Measurements from ENCODE around the gene VAMP1.
A peak's percentile ranks its signal among the peaks of the same experiment; 100 is the strongest.
"Not testable (repeated sequence)": the region's sequence is repeated elsewhere in the genome, so short reads cannot be mapped to it uniquely, and the experiment has no call there.

Gene VAMP1, protein sequence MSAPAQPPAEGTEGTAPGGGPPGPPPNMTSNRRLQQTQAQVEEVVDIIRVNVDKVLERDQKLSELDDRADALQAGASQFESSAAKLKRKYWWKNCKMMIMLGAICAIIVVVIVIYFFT

DNA sequence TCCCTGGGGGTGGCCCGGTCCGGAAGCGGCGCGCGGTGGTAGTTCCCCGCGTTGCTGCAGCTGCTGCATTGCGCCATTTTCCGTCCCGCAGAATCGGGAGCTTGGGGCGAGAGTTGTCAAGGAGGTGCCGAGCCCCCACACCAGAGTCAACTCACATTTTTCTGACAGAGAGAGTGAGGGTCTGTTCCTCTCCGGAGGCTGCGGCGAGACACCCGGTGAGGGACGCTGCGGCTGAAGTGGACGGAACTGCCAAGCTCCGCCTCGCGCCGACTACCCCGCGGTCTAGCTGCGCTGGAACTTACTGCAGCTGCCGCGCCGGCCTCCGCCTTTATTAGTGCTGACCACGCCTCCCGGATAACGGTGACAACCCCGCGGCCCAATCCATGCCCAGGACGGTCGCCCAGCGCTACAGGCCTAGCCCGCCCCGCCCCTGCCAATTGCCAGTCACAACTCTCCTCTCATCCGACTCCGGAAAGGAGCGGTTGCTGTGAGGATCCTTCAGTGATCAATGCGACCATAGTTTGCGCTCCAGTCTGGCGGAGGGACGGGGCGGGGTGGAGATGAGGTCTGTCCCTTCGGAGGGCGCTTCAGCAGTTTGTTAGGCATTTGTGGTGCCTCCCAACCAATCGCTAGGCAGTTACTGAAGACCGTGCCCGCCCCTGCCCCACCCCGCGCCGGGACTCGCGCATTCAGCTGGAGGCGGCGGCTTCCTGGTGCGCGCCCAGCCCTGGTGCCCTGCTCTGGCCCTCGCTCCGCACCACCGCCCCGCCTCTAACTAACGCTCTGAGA is at the start of gene VAMP1:
Gene VAMP1, minus strand, starts transcription at position 303 of the 789 bp plus-strand sequence. Its CDS starts 146 bp downstream, at position 157.
- peak; percentile 96 for DNase-seq

DNA sequence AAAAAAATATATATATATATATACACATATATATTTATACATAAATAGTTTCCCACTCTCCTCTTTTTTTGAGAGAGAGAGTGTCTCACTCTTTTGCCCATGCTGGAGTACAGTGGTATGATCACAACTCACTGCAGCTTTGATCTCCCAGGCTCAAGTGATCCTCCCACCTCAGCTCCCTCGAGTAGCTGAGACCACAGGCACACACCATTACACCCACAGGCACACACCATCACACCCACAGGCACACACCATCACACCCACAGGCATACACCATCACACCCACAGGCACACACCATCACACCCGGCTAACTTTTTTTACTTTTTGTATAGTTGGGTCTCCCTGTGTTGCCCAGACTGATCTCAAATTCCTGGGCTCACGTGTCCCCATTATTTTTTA is 49.7 kb upstream of the VAMP1 start:
- DNase-seq, result no peak

DNA sequence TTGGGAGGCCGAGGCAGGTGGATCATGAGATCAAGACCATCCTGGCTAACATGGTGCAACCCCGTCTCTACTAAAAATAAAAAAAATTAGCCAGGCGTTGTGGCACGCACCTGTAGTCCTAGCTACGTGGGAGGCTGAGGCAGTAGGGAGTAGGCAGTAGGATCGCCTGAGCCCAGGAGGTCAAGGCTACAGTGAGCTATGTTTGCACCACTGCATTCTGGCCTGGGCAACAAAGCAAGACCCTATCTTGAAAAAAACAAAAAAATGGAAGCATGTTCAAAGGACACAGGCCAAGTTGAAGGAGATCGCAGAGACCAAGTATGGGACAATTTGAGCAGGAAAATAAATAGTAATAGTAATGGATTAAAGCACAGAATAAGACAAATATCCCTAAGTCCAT is 37.6 kb upstream of the VAMP1 start:
- DNase-seq, result no peak

DNA sequence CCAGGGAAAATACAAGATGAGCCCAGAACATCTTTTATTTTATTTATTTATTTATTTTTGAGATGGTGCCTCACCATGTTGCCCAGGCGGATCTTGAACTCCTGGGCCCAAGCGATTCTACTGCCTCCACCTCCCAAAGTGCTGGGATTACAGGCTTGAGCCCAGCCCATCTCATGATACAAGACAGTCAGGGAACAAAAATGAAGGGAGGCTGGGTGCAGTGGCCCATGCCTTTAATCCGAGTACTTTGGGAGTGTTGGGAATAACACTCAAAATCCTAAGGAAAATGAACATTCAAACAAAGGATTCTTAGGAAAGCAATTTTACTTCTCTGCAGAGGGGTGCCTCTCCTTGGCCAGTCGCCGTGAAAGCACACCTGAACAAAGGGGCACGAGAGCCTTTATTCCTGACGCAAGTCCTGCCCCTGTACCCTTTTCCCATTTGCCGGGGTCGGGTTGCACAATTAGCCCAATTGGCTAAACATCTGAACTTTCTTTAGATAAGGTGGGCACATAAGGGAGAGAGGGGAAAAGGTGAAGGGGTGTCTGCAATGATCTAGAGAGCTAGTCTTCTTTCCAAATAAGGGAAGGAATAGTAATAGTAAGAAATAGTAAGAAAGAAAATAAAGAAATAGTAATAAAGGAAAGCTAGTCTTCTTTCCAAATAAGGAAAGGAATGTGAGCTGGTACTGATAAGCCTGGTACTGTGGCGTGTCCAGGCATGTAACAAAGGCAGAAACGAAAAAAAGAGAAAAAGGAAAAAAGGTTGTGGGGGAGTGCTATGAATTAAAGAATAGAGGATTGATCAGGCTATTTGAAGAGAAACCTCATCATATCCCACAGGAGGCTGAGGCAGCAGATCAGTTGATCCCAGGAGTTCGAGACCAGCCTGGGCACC is 36.9 kb upstream of the VAMP1 start:
- DNase-seq, result no peak

DNA sequence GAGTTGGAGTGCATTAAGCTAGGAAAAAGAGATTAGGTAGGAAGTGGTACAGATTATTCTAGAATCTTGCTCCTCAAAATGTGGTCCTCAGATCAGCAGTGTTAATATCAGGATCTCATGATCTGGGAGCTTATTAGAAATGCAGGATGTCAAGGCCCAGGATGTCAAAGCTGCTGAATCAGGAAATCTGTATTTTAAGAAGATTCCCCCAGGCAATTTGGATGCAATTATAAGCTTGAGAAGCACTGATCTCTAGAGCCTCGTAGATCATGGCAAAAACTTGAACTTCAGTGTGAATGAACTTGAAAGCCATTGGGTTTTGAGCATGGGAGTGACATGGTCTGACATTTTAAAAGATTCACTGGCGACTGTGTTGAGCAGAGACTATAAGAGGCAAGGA is 30.0 kb upstream of the VAMP1 start:
- DNase-seq, result no peak

DNA sequence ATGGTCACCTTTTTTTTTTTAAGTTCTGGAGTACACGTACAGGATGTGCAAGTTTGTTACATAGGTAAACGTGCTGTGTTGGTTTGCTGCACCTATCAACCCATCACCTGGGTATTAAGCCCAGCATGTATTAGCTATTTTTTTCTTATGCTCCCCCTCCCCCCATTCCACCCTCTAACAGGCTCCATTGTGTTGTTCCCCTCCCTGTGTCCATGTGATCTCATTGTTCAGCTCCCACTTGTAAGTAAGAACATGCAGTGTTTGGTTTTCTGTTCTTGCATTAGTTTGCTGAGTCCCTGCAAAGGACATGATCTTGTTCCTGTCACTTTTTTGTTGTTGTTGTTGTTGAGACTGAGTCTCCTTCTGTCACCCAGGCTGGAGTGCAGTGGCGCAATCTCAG is 26.8 kb upstream of the VAMP1 start:
- not testable (repeated sequence) for DNase-seq

DNA sequence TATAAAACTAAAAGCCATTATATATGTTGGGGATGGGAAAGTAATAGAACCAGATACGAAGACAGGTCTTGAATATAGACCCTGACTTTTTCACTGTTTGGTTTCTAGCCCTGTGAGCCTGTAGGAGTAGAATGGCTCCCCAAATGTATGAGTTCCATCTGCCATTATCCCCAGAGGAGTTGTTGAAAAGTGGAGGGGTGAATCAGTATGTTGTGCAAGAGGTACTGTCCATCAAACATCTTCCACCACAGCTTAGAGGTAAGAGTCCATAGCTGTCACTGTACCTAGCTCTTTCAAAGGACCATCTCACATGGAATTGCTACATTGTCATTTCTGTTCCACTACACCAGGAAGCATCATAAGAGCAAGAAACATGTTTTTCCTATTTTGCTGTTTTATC is 24.5 kb upstream of the VAMP1 start:
- no peak for DNase-seq

DNA sequence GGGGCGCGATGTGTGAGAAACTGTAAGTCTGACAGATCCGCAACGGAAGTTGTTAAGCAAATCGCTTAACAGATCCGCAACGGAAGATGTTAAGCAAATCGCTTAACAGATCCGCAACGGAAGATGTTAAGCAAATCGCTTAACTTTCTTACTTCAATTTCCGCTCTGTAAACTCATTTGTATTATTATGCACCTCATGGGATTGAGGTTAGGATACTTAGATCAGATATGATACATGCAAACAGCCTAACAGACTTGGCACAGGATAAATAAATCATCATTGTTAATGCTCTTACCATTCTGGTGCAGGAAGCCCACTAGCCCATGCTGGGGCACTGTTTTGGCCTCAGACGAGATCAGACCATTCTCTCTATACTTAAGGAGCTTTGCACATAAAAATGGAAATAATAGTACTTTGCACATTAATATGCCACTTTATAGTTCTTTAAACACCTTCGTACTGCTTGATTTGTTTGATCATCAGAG is 23.8 kb upstream of the VAMP1 start:
- DNase-seq, result no peak

DNA sequence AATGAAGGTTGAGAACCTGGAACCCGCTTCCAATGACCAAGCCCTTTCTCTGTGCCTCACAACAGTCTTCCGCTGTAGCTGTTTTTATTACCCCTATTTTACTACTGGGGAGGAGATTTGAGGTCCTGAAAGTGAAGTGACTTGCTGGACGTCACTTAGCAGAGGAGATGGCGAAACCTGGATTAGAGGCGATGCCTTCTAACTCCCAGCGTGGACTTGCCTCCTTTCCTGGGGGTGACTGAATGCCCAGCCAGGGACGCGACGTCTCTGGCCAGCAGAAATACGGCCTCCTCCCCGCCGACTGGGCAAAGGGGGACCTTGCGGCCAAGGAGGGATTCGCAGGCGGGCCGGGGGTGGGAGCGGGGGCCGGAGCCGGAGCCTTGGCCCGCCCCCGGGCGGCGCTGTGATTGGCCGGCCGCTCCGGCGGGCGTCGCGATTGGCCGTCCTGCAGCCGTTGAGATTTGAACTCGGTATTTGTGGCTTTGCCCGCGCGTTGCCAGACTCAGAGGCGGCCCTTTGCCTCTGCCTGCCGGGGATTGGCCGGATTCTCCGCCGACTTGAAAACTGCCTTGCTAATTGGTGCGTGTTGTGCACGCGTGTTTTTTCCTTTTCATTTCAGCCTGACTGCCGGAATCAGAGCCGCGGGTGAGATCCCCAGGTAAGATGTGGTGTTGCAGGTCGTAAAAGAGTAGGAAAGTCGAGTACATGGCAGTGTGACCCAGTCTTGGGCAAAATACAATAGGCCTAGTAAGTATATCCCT is 23.2 kb upstream of the VAMP1 start, which contains the start of gene NCAPD2:
Gene NCAPD2, plus strand, starts transcription at position 606 of the 761 bp plus-strand sequence. CDS start 997 bp downstream, outside the sequence.
- peak; percentile 92 for DNase-seq

DNA sequence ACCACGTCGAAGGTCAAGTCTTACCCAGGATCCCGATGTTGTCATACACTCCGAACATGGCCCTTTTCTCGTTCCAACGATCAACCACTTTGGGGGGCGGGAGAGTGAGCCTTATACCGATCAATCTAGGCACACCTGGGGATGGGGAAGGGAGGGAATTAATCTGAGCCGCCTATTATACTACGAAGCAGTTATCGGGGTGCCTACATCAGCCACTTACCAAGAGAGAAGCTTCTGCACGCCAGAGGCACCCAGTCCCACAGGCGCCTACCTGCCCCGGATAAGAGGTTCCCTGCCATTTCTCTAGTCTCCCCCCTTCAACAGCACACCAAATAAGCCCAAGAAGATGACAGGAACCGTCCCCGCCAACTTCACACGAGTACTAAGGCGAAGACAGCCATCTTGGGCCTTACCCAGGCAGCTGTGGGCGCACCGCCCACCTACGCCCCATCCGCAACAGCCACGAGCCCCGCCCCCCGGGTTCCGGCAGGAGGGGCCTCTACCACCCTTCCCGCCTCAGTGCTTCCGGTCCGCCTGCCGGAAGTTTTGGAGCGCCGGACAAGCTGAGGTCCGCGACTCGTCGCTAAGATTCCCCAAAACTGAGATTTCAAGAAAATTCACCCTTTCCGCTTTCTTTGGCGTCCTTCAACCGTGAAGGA is 22.5 kb upstream of the VAMP1 start, which contains the start of gene MRPL51:
Gene MRPL51, minus strand, starts transcription at position 425 of the 659 bp plus-strand sequence. Its CDS starts 126 bp downstream, at position 299.
- peak; percentile 93 for DNase-seq

DNA sequence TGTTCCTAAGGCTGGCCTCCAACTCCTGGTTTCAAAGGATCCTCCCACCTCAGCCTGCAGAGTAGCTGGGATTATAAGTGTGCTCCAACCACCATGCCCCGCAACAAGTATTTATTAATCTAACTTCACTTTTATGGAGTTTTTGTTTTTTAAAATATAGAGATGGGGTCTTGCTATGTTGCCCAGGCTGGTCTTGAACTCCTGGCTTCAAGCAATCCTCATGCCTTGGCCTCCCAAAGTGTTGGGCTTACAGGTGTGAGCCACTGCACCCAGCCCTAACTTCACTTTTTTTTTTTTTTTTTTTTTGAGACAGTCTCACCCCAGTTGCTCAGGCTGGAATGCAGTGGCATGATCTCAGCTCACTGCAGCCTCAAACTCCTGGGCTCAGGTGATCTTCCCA is 20.2 kb upstream of the VAMP1 start:
- DNase-seq, result not testable (repeated sequence)

DNA sequence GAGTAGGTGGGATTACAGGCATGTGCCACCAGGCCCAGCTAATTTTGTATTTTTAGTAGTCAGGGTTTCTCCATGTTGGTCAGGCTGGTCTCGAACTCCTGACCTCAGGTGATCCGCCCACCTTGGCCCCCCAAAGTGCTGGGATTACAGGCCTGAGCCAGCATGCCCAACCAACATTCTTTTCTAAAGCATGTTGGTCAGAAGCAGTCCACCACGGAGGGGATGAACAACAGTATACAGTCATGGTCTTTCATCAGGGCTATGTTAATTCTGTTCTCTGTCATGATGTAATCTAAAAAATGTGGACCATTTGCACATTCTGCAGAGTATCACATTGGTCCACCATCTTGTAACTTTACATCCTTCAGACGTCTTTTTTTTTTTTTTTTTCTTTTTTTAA is 19.0 kb upstream of the VAMP1 start:
- DNase-seq, result no peak

DNA sequence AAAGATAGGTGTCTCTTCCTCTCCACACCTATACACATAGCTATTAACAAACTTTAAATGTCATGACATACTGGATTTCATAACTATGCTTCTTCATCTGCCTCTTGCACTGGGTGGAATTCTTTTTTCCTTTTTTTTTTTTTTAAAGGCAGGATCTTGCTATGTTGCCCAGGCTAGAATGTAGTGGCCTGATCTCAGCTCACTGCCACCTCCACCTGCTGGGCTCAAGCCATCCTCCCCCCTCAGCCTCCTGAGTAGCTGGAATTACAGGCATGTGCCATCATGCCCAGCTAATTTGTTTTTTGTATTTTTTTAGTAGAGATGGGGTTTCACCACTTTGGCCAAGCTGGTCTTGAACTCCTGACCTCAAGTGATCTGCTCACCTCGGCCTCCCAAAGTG is 17.8 kb upstream of the VAMP1 start:
- DNase-seq, result no peak

DNA sequence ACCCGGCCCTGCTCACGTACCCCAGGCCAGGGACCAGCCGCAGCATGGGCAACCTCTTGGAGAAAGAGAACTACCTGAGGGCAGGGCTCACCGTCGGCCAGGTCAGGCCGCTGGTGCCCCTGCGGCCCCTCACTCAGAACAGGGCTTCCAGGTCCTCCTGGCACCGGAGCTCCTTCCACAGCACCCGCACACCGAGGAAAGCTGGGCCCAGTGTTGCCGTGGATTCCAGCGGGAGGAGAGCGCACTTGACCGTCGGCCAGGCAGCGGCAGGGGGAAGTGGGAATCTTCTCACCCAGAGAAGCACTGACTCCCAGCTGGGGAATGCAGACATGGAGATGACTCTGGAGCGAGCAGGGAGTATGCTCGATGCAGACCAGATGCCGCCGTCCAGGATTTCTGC is 7.9 kb upstream of the VAMP1 start:
- DNase-seq, result no peak

DNA sequence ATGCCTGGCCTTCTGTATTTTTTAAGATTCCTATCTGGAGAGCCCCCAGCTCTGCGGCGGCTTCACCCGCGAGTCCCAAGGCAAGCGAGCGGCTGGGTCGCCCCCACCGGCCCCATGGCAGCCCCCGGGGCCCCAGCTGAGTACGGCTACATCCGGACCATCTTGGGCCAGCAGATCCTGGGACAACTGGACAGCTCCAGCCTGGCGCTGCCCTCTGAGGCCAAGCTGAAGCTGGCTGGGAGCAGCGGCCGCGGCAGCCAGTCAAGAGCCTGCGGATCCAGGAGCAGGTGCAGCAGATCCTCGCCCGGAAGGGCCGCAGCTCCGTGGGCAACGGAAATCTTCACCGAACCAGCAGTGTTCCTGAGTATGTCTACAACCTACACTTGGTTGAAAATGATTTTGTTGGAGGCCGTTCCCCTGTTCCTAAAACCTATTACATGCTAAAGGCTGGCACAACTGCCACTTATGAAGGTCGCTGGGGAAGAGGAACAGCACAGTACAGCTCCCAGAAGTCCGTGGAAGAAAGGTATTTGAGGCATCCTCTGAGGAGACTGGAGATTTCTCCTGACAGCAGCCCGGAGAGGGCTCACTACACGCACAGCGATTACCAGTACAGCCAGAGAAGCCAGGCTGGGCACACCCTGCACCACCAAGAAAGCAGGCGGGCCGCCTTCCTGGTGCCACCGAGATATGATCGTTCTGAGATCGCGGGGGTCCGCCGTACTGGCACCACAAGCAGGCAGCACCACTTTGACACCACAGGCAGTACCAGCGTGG is 7.3 kb upstream of the VAMP1 start:
- DNase-seq, result not testable (repeated sequence)

DNA sequence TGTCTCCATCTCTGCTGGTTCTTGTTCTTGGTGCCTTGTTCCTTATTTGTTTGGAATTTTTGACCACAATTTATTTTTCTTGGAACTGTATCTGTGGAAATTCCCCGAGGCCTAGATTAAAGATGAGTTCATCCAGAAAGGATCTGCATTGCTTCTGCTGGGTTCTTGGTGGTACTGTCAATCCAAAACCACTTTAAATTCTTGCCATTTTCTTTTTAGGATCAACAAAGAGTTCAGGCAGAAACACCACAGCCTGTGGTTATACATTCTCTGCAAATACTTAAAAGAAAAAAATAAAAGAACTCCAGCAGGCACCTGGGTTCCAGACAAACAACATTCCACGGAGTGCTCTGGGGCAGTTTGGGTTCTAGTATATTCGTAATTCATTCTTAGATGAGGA is 6.0 kb upstream of the VAMP1 start:
- no peak for DNase-seq

DNA sequence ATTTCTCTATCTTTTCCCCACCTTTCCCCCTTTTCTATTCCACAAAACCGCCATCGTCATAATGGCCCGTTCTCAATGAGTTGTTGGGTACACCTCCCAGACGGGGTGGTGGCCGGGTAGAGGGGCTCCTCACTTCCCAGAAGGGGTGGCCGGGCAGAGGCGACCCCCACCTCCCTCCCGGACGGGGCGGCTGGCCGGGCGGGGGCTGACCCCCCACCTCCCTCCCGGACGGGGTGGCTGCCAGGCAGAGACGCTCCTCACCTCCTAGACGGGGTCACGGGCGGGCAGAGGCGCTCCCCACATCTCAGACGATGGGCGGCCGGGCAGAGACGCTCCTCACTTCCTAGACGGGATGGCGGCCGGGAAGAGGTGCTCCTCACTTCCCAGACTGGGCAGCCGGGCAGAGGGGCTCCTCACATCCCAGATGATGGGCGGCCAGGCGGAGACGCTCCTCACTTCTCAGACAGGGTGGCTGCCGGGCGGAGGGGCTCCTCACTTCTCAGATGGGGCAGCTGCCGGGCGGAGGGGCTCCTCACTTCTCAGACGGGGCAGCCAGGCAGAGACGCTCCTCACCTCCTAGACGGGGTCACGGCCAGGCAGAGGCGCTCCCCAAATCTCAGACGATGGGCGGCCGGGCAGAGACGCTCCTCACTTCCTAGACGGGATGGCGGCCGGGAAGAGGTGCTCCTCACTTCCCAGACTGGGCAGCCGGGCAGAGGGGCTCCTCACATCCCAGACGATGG is 4.9 kb upstream of the VAMP1 start:
- not testable (repeated sequence) for DNase-seq

DNA sequence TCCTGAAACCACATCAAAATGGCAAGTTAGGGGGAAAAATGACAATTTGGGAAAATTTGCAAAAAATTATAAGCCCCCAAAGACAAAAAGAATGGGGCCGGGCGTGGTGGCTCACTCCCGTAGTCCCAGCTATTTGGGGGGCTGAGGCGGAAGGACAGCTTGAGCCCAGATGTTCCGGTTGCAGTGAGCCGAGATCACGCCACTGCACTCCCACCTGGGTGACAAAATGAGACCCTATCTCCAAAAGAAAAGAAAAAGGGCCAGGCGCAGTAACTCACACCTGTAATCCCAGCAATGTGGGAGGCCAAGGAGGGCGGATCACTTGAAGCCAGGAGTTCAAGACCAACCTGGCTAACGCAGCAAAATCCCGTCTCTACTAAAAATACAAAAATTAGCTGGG is 2.0 kb upstream of the VAMP1 start:
- no peak for DNase-seq

DNA sequence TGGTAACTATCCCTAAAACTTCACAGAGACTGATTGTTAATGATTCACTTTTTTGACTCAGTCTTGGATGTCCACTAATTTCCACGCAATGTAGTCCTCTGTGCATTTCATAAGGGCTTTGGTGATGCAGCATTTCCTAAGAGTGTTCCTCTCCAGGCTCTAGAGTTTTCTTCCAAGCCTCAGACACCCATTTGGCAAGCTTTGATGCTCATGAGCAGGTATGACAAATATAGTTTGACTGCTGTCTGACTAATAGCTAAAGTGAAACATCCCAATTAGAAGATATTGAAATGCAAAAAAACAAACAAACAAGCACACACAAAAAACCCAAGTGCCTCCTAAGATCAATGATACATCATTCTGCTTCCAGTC is 1.5 kb upstream of the VAMP1 start:
- no peak for DNase-seq

DNA sequence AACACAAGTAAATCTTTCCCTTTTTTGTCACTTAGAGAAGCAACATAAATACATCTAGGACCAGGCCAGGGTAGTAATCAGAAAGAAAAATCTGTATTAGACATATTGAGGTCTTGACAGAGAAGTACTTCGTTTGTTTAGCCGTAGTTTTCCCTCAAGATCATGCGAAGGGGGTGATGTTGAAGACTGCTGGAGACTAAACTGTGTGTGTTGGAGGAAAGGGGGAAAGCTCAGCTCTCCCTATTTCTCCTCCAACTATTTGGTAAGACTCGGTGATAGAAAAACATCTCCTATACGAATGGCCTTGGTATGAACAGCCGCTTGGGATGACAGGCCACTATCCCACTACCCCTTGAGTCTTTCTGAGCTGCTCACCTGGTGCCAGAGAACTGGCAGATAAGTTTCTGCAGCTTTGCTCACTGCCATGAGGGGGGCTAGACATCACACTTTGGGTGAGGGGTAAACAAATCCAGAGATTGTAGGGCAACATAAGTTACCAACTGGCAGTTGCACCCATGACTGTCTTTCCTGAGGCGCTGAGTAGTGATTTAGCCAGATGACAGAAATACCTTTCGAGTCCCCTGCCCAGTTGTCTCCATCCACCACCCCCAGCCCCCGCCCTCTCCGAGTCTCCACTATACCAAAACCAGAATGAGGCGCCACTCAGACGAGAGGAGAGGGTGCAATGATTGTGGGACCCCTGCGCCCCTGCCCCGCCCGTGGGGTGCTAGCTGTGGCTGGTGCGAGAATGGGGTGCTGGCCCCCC is 685 bp downstream of the VAMP1 start:
- DNase-seq, result no peak

Measured in activated T-cell treated with anti-CD3 and anti-CD28 coated beads, Interleukin-2, amount 50 U/mL, for 1 hour (primary cell).